Measurements from ENCODE around the gene NOG. TPM values are rescaled to one million over a fixed set of nuclear protein-coding genes. Genes with fewer than 3 reads are reported as not detected.

Gene NOG
- total RNA-seq, 1 experiment from 2014 or later = 9.2 TPM

DNA sequence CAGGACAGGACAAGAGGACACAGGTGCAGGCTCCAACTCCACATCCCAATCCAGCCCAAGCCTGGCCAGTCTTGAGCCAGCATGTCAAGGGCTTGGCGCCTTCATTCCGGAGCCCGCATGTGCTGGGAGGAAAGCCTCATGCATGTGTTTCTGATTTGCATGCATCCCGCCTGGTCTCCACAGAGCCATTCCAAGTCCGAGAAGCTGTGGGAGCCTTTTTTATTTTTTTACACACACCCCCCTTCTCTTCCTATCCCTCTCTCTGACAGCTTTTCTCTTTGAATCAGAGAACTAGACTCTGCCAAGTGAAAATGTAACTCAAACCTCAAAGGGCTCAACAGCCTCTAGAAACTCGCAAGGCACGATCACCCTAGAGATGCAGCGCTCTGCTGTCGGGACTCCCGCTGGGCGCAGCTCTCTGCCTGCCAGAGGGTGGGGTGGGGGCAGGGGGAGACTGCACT is 45.1 kb downstream of the NOG start:
- H3K9me3 ChIP-seq (ENCODE audit: control insufficient read depth, insufficient read depth, low read depth, low read length) = no peaks in the 10 kb centered on the region
- in situ Hi-C loops (cut with HindIII; ENCODE audit: low pct_unique_long_range_greater_than_20kb, low sequenced_read_pairs) = no loop called here
- no peak overlapping the region for H3K4me3 ChIP-seq (ENCODE audit: low read depth in 2 of 2, low read length in 2 of 2)
- no TSS peak for BruUV-seq (replicated peaks)
- no peaks in the 10 kb centered on the region for H3K4me1 ChIP-seq (ENCODE audit: control insufficient read depth, insufficient read depth, low read length)
- no peak overlapping the region for H3K27ac ChIP-seq (ENCODE audit: low read length)
- POLR2A ChIA-PET = interaction anchor here (0.6 kb wide), 1 partner anchor 459 kb away, joined by 3 read pairs; no protein-coding TSS in a partner anchor
- CTCF ChIA-PET = no interaction called here
- intact Hi-C loops (cut with micrococcal nuclease; ENCODE audit: unreplicated experiment) = no loop called here
- TF ChIP-seq SIN3A (IDR thresholded peaks at IDR 0.05; ENCODE audit: borderline replicate concordance, insufficient read depth, low read depth, low read length) (no peak), TCF7L2 (IDR thresholded peaks at IDR 0.05; ENCODE audit: low read depth, low read length) (no peak), POLR2AphosphoS5 (IDR thresholded peaks at IDR 0.05; ENCODE audit: low read depth, low read length) (no peak)
- TF ChIP-seq, protein P1, sequence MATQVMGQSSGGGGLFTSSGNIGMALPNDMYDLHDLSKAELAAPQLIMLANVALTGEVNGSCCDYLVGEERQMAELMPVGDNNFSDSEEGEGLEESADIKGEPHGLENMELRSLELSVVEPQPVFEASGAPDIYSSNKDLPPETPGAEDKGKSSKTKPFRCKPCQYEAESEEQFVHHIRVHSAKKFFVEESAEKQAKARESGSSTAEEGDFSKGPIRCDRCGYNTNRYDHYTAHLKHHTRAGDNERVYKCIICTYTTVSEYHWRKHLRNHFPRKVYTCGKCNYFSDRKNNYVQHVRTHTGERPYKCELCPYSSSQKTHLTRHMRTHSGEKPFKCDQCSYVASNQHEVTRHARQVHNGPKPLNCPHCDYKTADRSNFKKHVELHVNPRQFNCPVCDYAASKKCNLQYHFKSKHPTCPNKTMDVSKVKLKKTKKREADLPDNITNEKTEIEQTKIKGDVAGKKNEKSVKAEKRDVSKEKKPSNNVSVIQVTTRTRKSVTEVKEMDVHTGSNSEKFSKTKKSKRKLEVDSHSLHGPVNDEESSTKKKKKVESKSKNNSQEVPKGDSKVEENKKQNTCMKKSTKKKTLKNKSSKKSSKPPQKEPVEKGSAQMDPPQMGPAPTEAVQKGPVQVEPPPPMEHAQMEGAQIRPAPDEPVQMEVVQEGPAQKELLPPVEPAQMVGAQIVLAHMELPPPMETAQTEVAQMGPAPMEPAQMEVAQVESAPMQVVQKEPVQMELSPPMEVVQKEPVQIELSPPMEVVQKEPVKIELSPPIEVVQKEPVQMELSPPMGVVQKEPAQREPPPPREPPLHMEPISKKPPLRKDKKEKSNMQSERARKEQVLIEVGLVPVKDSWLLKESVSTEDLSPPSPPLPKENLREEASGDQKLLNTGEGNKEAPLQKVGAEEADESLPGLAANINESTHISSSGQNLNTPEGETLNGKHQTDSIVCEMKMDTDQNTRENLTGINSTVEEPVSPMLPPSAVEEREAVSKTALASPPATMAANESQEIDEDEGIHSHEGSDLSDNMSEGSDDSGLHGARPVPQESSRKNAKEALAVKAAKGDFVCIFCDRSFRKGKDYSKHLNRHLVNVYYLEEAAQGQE (IDR thresholded peaks at IDR 0.05; ENCODE audit: insufficient read depth in 1 of 2, low read depth in 2 of 2, low read length in 1 of 2) = no peak
- TF ChIP-seq, protein P2, sequence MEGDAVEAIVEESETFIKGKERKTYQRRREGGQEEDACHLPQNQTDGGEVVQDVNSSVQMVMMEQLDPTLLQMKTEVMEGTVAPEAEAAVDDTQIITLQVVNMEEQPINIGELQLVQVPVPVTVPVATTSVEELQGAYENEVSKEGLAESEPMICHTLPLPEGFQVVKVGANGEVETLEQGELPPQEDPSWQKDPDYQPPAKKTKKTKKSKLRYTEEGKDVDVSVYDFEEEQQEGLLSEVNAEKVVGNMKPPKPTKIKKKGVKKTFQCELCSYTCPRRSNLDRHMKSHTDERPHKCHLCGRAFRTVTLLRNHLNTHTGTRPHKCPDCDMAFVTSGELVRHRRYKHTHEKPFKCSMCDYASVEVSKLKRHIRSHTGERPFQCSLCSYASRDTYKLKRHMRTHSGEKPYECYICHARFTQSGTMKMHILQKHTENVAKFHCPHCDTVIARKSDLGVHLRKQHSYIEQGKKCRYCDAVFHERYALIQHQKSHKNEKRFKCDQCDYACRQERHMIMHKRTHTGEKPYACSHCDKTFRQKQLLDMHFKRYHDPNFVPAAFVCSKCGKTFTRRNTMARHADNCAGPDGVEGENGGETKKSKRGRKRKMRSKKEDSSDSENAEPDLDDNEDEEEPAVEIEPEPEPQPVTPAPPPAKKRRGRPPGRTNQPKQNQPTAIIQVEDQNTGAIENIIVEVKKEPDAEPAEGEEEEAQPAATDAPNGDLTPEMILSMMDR (IDR thresholded peaks at IDR 0.05) = no peak
- ATAC-seq (no peak), DNase-seq (ENCODE audit: low read depth, low spot score) (no peak)
- H3K36me3 ChIP-seq (ENCODE audit: control insufficient read depth, insufficient read depth, low read length) = no peaks in the 10 kb centered on the region
- no peaks in the 10 kb centered on the region for H3K27me3 ChIP-seq (ENCODE audit: control insufficient read depth, insufficient read depth, low read length)

DNA sequence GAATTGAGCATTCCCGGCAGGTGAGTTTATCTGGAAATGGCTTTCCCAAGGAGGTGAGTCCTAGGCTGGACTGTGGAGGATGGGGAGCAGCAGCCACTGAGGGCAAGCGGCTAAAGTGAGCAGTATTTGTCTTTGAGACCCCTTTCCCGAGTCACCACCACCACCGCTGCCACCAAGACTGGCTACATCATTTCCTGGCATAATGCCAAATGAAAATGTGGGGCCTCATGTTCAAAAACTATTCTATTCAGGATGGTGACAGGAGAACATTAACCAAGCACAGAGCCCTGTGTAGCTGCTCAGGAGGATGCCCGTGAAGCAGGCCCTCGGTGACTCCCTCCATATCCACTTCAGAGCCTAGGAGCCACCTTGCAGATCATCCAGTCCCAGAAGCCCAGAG is 46.0 kb downstream of the NOG start:
- H3K4me1 ChIP-seq (ENCODE audit: control insufficient read depth, insufficient read depth, low read length) = no peaks in the 10 kb centered on the region
- ATAC-seq (no peak), DNase-seq (ENCODE audit: low read depth, low spot score) (no peak)
- H3K9me3 ChIP-seq (ENCODE audit: control insufficient read depth, insufficient read depth, low read depth, low read length) = no peaks in the 10 kb centered on the region
- no peak overlapping the region for H3K27ac ChIP-seq (ENCODE audit: low read length)
- in situ Hi-C loops (cut with HindIII; ENCODE audit: low pct_unique_long_range_greater_than_20kb, low sequenced_read_pairs) = no loop called here
- no peaks in the 10 kb centered on the region for H3K36me3 ChIP-seq (ENCODE audit: control insufficient read depth, insufficient read depth, low read length)
- POLR2A ChIA-PET = no interaction called here
- BruUV-seq (replicated peaks) = no TSS peak
- H3K27me3 ChIP-seq (ENCODE audit: control insufficient read depth, insufficient read depth, low read length) = no peaks in the 10 kb centered on the region
- intact Hi-C loops (cut with micrococcal nuclease; ENCODE audit: unreplicated experiment) = no loop called here
- TF ChIP-seq POLR2AphosphoS5 (IDR thresholded peaks at IDR 0.05; ENCODE audit: low read depth, low read length) (no peak), TCF7L2 (IDR thresholded peaks at IDR 0.05; ENCODE audit: low read depth, low read length) (no peak), SIN3A (IDR thresholded peaks at IDR 0.05; ENCODE audit: borderline replicate concordance, insufficient read depth, low read depth, low read length) (no peak)
- TF ChIP-seq, protein P2 (IDR thresholded peaks at IDR 0.05) = no peak
- TF ChIP-seq, protein P1 (IDR thresholded peaks at IDR 0.05; ENCODE audit: insufficient read depth in 1 of 2, low read depth in 2 of 2, low read length in 1 of 2) = no peak
- CTCF ChIA-PET = no interaction called here
- H3K4me3 ChIP-seq (ENCODE audit: low read depth in 2 of 2, low read length in 2 of 2) = no peak overlapping the region

Measured in Panc1 (cell line).